D721Med (cell line): Measurements from ENCODE around the gene UBE2O.

Source experiments
- DNase-seq: peaks from one replicate; pipeline ENCODE4 v3.0.0; 2011; ENCODE audit warnings: low spot score; ENCODE audit not compliant: insufficient read length
- FAIRE-seq: peaks from 2 replicates; lab custom pipeline; 2011; peaks lifted over from hg19 to GRCh38; lab: Jason Lieb, UNC
- TF ChIP-seq, protein P1 (sequence below): IDR thresholded peaks from 2 replicates; pipeline ENCODE4 v1.5.1; 2012; ENCODE audit warnings: mild to moderate bottlenecking, control low read depth; ENCODE audit not compliant: insufficient read depth; ENCODE audit errors: missing control alignments

The UBE2O gene

GRCh38 chr17:76432004-76432403 lies 20.9 kb downstream of the UBE2O start:
- TF ChIP-seq, protein P1, sequence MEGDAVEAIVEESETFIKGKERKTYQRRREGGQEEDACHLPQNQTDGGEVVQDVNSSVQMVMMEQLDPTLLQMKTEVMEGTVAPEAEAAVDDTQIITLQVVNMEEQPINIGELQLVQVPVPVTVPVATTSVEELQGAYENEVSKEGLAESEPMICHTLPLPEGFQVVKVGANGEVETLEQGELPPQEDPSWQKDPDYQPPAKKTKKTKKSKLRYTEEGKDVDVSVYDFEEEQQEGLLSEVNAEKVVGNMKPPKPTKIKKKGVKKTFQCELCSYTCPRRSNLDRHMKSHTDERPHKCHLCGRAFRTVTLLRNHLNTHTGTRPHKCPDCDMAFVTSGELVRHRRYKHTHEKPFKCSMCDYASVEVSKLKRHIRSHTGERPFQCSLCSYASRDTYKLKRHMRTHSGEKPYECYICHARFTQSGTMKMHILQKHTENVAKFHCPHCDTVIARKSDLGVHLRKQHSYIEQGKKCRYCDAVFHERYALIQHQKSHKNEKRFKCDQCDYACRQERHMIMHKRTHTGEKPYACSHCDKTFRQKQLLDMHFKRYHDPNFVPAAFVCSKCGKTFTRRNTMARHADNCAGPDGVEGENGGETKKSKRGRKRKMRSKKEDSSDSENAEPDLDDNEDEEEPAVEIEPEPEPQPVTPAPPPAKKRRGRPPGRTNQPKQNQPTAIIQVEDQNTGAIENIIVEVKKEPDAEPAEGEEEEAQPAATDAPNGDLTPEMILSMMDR = no peak
- FAIRE-seq = no peak

GRCh38 chr17:76431509-76431908 lies 21.4 kb downstream of the UBE2O start:
- DNase-seq (no peak), FAIRE-seq (no peak)
- TF ChIP-seq, protein P1 = no peak

More at GRCh38 chr17:76432004-76432403, 20.9 kb downstream of the UBE2O start:
- no peak for DNase-seq

- TF ChIP-seq, protein P1 = no peak
- DNase-seq (no peak), FAIRE-seq (no peak)
Measured at GRCh38 chr17:76428511-76428910, 24.4 kb downstream of the UBE2O start.

DNA sequence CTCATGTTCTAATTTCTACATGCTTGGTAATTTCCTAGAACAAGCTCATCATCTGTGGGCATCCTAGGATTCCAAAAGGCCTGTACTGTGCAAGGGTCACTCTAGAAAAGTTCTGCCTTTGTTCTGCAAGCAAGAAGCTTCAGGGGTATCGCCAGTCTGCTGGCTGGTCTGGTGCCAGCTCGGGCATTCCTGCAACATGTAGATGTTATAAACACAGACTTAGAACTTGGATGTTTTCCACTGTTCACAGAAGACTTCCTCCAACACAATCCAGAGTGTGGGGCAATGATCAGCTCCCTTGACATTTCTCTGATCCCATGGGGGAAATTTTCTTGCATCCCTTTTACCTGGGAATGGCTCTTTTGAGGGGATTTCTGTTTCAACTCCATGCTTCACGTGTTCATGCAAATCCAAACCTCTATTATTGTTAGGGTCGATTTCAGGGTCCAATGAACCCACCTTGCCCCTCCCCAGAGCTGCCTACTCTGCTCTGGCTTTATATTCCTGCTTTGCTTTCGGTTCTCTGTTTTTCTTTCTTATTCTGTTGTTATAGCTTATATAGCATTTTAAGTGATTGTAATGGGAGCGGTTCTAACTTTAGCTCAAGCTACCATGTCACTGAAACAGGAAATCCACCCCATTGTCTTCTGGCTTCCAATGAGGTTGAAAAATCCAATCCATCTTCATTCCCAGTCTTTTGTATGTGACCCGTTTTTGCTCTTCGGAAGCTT lies 25.3 kb downstream of the UBE2O start:
- DNase-seq (no peak), FAIRE-seq (no peak)
- TF ChIP-seq, protein P1 = no peak

DNA sequence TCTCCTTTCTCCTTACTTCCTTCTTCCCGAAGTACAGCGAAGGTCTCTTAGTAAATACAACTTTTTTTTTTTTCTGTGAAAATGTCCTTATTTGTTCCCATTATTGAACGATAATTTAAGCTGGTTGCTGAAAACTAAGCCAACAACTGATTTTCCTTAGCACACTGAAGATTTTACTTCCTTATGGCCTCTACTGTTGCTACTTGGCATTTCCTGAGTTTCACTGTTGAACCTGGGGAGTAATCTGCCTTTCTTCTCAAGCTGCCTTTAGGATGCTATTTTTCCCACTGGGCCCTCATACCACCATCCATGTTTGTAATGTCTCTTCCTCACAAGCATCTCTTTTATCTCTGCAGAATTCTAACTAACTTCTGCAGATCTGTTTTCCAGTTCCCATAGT lies 26.1 kb downstream of the UBE2O start:
- TF ChIP-seq, protein P1 = no peak
- FAIRE-seq = no peak
- no peak for DNase-seq

DNA sequence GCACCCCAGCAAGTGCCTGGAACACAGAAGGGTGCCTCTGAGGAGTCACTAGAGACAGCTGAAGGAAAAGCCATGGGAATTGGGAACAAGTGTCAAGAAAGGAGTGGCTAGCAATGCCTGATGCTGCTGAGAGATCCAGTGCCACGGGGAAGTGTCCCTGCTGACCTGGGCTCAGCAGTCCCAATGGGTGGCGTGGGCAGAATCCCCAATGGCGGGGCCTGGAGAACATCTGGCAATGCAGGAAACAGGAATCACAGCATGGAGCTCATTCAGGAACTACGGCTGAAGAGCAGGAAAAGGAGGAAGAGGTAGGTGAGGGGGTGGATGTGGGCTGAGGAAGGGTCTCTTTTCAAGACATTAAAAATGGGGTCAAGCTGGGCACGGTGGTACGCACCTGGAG lies 30.1 kb downstream of the UBE2O start:
- DNase-seq = no peak
- TF ChIP-seq, protein P1 = no peak
- FAIRE-seq = no peak

GRCh38 chr17:76422406-76422805 lies 30.5 kb downstream of the UBE2O start:
- TF ChIP-seq, protein P1 = no peak
- no peak for FAIRE-seq
- DNase-seq = no peak
